K562 (cell line): ENCODE results near the gene SLC15A1.

Source experiments
- ARNT ChIP-seq, 2 experiments: fragments of 450-650 bp; IDR thresholded peaks; 2 replicates each; pipeline ENCODE4 v1.6.1; 2016; ENCODE audit warnings: mild to moderate bottlenecking in 1 of 2
- BACH1 ChIP-seq: fragments of 200-800 bp; sonication (Bioruptor generic); IDR thresholded peaks from 2 replicates; pipeline ENCODE4 v1.6.1; 2016; ENCODE audit warnings: missing genetic modification characterization, missing compliant biosample characterization
- ELF4 ChIP-seq: fragments of 450-650 bp; formaldehyde crosslinking; IDR thresholded peaks from 2 replicates; pipeline ENCODE4 v1.4.0; 2022; ENCODE audit warnings: missing genetic modification characterization
- MTF1 ChIP-seq: fragments of 250-450 bp; sonication (Bioruptor Pico); IDR thresholded peaks from 2 replicates; pipeline ENCODE4 v1.9.0; 2021; ENCODE audit warnings: moderate library complexity, mild to moderate bottlenecking, inconsistent platforms, borderline replicate concordance
- ZBTB7A ChIP-seq: IDR thresholded peaks from 2 replicates; pipeline ENCODE4 v1.6.1; 2011; ENCODE audit warnings: low read depth, mild to moderate bottlenecking, low read length, moderate library complexity, borderline replicate concordance; ENCODE audit not compliant: control insufficient read depth
- TF ChIP-seq, protein P1 (sequence below), 3 experiments: IDR thresholded peaks in 2 of 3; conservative IDR thresholded peaks in 1 of 3; 2 replicates each; pipeline ENCODE4 v1.5.1; 2011 to 2012; ENCODE audit warnings: low read length in 3 of 3, mild to moderate bottlenecking in 3 of 3, control low read depth in 2 of 3, improper control_type of control experiment in 1 of 3, inconsistent platforms in 1 of 3, low read depth in 1 of 3, mixed read lengths in 1 of 3, moderate library complexity in 1 of 3; ENCODE audit not compliant: insufficient read depth in 2 of 3
- TF ChIP-seq, protein P2 (sequence below), 3 experiments: fragments of 200-800 bp in 1 of 3; fragments of 250-450 bp in 1 of 3; fragments of 450-650 bp in 1 of 3; sonication (Bioruptor Pico) in 1 of 3; sonication (Bioruptor generic) in 1 of 3; formaldehyde crosslinking in 1 of 3; IDR thresholded peaks; 2 replicates each; pipeline versions ENCODE4 v1.6.1 to v1.8.0; 2016 to 2022; ENCODE audit warnings: mild to moderate bottlenecking in 2 of 3, missing genetic modification characterization in 2 of 3, missing compliant biosample characterization in 1 of 3, moderate library complexity in 1 of 3

DNA sequence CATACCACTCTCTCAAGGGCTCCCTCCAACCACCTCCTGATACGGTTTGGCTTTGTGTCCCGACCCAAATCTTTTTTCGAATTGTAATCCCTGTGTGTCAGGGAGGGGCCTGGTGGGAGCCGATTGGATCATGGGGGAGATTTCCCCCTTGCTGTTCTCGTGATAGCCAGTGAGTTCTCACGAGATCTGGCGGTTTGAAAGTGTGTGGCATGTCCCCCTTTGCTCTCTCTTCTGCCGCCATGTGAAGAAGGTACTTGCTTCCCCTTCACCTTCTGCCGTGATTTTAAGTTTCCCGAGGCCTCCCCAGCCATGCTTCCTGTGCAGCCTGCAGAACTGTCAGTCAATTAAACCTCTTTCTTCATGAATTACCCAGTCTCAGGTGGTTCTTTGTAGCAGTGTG, 34.7 kb upstream of the SLC15A1 start:
- no peak for TF ChIP-seq MTF1 (CRISPR knock-in tag)
- TF ChIP-seq ELF4 (CRISPR knock-in tag), result no peak
- TF ChIP-seq, protein P1, sequence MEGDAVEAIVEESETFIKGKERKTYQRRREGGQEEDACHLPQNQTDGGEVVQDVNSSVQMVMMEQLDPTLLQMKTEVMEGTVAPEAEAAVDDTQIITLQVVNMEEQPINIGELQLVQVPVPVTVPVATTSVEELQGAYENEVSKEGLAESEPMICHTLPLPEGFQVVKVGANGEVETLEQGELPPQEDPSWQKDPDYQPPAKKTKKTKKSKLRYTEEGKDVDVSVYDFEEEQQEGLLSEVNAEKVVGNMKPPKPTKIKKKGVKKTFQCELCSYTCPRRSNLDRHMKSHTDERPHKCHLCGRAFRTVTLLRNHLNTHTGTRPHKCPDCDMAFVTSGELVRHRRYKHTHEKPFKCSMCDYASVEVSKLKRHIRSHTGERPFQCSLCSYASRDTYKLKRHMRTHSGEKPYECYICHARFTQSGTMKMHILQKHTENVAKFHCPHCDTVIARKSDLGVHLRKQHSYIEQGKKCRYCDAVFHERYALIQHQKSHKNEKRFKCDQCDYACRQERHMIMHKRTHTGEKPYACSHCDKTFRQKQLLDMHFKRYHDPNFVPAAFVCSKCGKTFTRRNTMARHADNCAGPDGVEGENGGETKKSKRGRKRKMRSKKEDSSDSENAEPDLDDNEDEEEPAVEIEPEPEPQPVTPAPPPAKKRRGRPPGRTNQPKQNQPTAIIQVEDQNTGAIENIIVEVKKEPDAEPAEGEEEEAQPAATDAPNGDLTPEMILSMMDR (IDR thresholded peaks at IDR 0.05 in 2 of 3, conservative IDR thresholded peaks at IDR 0.05 in 1 of 3; ENCODE audit: insufficient read depth in 2 of 3, low read depth in 1 of 3, low read length in 3 of 3), result no peak
- no peak for TF ChIP-seq ZBTB7A
- no peak for TF ChIP-seq BACH1 (tag)
- TF ChIP-seq ARNT (IDR thresholded peaks at IDR 0.05), result no peak
- TF ChIP-seq, protein P2, sequence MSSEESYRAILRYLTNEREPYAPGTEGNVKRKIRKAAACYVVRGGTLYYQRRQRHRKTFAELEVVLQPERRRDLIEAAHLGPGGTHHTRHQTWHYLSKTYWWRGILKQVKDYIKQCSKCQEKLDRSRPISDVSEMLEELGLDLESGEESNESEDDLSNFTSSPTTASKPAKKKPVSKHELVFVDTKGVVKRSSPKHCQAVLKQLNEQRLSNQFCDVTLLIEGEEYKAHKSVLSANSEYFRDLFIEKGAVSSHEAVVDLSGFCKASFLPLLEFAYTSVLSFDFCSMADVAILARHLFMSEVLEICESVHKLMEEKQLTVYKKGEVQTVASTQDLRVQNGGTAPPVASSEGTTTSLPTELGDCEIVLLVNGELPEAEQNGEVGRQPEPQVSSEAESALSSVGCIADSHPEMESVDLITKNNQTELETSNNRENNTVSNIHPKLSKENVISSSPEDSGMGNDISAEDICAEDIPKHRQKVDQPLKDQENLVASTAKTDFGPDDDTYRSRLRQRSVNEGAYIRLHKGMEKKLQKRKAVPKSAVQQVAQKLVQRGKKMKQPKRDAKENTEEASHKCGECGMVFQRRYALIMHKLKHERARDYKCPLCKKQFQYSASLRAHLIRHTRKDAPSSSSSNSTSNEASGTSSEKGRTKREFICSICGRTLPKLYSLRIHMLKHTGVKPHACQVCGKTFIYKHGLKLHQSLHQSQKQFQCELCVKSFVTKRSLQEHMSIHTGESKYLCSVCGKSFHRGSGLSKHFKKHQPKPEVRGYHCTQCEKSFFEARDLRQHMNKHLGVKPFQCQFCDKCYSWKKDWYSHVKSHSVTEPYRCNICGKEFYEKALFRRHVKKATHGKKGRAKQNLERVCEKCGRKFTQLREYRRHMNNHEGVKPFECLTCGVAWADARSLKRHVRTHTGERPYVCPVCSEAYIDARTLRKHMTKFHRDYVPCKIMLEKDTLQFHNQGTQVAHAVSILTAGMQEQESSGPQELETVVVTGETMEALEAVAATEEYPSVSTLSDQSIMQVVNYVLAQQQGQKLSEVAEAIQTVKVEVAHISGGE (CRISPR knock-in tag; IDR thresholded peaks at IDR 0.05), result no peak
